Epithelial cell of prostate (primary cell): Measurements from ENCODE around the gene FGF16.
"Not testable (repeated sequence)": the region's sequence is repeated elsewhere in the genome, so short reads cannot be mapped to it uniquely, and the experiment has no call there.

Experiments
- DNase-seq: peaks from one replicate; pipeline ENCODE4 v3.0.0-alpha.2; 2011; ENCODE audit warnings: low read depth, low spot score
- H3K27ac ChIP-seq: fragments of 450-650 bp; 2 replicates; pipeline ENCODE4 v1.5.1; 2017; ENCODE audit warnings: mild to moderate bottlenecking

The FGF16 gene

DNA sequence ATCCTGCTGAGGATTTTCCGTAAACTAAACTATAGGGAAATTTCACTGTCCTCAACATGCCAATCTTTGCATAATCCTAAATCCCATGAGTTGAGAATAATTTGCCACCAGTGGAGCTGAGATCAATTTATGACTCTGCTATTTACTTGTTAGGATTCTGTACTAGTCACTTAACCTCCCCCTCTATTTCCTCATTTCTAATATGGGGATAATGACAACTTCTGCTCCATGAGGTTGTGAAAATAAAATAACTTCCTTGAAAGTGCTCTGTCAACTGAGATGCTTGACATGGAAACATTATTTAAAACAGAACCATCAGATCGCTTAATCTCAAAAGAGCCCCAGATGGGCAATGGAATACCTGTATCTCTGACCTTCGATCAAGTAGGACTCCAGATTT, 2.6 kb upstream of the FGF16 start:
- H3K27ac ChIP-seq = no peak overlapping the region
- no peak for DNase-seq

DNA sequence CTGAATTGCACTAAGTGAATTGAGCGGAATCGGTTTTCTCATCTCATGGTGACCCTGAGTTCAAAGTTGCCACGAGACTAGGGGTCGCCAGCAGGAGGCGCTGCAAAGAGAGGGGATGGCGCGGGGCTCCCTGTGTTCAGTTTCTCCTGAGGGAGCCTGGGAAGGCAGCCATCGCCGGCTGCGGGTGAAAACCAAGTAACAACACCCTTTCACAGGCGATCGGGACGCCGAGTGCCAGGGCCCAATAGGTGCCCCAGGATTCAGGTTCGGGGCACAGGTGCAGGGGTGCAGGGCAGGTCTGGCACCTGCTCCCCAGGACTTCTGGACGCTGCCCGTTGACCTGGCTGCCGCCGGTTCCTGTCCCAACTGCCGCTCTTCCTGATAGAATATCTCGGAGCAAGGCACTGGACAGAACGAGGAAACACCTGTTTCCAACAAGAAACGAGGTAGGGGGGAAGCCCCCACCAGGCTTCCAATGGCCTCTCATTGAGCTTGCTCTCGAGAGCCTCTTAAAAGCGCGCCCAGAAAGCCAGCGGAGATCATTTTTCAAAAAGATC, 1.1 kb upstream of the FGF16 start:
- DNase-seq = no peak
- no peak overlapping the region for H3K27ac ChIP-seq

DNA sequence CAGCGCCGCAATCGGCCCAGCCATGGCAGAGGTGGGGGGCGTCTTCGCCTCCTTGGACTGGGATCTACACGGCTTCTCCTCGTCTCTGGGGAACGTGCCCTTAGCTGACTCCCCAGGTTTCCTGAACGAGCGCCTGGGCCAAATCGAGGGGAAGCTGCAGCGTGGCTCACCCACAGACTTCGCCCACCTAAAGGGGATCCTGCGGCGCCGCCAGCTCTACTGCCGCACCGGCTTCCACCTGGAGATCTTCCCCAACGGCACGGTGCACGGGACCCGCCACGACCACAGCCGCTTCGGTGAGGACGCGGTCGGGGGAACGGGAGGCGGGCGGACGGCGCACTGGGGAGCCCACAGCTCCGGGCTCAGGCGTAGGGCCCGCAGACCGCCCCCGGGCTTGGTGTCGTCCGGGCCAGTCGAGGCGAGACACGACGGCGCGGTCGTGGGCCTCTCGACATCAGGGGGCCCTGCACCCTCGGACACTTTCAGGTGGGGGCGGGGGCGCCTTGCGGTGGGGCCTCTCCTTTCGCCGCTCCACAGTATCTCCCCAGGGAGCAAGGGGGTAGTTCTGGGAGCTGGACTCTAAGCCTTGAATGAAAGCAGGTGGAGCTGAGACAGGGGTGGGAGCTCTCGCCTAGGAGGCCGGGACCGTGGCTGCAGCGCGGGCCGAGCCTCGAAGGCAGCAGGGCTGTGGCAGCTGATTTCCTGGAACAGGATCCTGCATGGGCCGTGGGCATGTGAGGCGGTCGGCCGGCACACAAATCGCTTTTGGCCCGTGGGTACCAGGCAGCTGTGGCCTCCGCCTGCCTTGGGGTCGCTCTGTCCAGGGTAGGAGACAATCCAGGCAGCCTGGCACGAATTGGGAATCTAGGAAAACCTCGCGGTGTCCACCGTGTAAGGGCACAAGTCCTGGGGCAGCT, 722 bp downstream of the FGF16 start:
- H3K27ac ChIP-seq = no peak overlapping the region
- no peak for DNase-seq

DNA sequence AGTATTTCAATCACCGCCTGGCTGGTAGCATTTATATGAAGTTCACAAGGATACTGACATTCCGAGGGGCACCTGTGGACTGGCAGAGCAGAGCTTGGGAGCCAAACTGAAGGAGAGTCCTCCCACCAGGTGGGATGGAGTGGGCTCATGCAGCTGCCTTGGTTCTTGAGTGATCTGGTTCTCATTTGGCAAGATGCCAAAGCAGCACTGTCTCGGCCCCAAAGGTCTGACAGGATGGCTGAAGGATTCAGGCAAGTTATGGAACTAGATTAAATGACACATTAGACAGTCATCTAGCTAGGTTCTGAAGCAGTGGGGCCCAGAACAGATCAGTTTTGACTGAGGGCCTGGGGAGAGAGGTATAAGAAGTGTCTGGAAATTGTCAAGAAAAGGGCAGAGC, 3.2 kb downstream of the FGF16 start:
- H3K27ac ChIP-seq = peak overlapping the region; percentile 44
- no peak for DNase-seq

GRCh38 chrX:77450996-77451395, 3.8 kb downstream of the FGF16 start:
- DNase-seq = peak; percentile 34
- peak overlapping the region; percentile 44 for H3K27ac ChIP-seq

DNA sequence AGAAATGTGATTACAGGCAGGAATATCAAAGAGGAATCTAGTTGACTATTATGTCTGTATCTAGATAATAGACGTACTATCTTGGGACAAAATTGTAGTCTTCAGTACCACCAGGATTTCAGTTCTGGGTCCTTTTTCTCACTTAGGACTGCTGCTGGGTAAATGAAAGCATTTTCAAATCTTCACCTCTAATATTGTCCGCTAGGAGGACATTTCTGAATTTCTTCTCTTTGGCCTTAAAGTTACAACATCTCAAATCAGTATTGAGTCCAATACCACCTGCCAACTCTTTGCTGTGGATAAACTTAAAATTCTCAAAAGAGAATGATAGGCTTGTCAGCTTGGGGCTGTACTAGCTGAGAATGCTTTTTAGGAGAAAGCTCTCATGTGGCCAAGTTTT, 6.0 kb downstream of the FGF16 start:
- no peak overlapping the region for H3K27ac ChIP-seq
- DNase-seq = no peak

- no peak for DNase-seq
- no peak overlapping the region for H3K27ac ChIP-seq
These were observed 8.2 kb downstream of the FGF16 start for GRCh38 chrX:77455437-77455836.

- DNase-seq = no peak
- no peak overlapping the region for H3K27ac ChIP-seq
These were observed 36.9 kb downstream of the FGF16 start for GRCh38 chrX:77484045-77484444.

GRCh38 chrX:77493677-77494553, 46.7 kb downstream of the FGF16 start:
- no peak overlapping the region for H3K27ac ChIP-seq
- peak; percentile 5 for DNase-seq

DNA sequence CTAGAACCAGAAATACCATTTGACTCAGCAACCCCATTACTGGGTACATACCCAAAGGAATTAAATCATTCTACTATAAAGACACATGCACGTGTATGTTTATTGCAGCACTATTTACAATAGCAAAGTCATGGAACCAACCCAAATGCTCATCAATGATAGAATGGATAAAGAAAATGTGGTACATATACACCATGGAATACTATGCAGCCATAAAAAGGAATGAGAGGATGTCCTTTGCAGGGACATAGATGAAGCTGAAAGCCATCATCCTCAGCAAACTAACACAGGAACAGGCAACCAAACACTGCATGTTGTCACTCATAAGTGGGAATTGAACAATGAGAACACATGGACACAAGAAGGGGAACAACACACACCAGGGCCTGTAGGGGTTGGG, 53.0 kb downstream of the FGF16 start:
- DNase-seq, H3K27ac ChIP-seq: not testable (repeated sequence)

GRCh38 chrX:77502951-77503525, 55.8 kb downstream of the FGF16 start:
- no peak overlapping the region for H3K27ac ChIP-seq
- no peak for DNase-seq

- H3K27ac ChIP-seq = no peak overlapping the region
- no peak for DNase-seq
These were observed 58.0 kb downstream of the FGF16 start for GRCh38 chrX:77505227-77505626.
